Measurements from ENCODE around the gene CFAP45.

The CFAP45 gene

DNA sequence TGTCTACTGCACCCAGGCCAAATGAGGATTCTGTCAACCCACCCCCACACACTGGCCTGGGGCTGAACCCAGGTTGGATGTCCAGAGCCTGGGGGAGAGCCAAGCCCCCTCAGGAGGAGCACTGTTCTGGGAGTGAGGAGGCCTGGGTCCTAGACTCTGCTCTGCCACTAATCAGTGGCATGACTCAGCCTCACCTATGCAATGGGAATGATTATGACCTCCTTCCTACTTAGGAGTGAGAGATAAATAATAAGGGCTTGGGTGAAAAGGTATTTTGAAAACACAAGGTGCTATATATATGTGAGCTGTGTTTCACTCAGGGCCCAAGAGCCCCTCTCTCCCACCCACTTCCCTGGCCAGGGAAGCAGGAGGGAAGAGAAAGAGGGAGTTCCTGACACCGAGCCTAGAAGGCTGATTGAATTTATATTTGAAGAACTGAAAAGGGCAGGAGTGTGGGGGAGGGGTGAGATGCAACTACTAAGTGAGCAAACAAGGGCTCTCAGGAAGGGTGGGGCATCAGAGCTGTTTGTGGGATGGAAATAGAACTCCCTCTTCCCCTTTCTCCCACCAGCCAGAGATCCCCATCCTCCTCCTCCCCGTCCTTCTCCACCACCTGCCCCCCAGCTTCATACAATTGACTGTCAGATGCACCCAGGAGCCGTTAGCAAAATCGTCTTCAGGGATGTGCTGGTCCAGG, 37.2 kb upstream of the CFAP45 start:
- peaks cover 8% of the 10 kb centered on the region; the same call in 1 of the 2 replicates for H3K27me3 ChIP-seq (ENCODE audit: control insufficient read depth, low read length)
- no peaks in the 10 kb centered on the region for H3K9me3 ChIP-seq (ENCODE audit: control insufficient read depth, insufficient read depth, low read length)
- no peaks in the 10 kb centered on the region for H3K36me3 ChIP-seq (ENCODE audit: control insufficient read depth, low read length)
- no peaks in the 10 kb centered on the region for H3K79me2 ChIP-seq (ENCODE audit: control insufficient read depth, low read length)
- no peaks in the 10 kb centered on the region for H3F3A ChIP-seq (ENCODE audit: control insufficient read depth, insufficient read depth)
- no peaks in the 10 kb centered on the region for H4K20me1 ChIP-seq (ENCODE audit: control insufficient read depth, insufficient read depth, low read depth, low read length)
- peak overlapping the region; percentile 68 for H3K4me3 ChIP-seq (ENCODE audit: low read length)
- peak overlapping the region; percentile 76 for H3K4me2 ChIP-seq (ENCODE audit: low read length)
- peaks cover 66% of the 10 kb centered on the region for H3K4me1 ChIP-seq (ENCODE audit: control insufficient read depth, low read length)
- peak overlapping the region; percentile 51 for H3K27ac ChIP-seq (ENCODE audit: low read depth, low read length)
- no peaks in the 10 kb centered on the region for H3K9me2 ChIP-seq (replicated peaks; ENCODE audit: control insufficient read depth, low read length)
- TF ChIP-seq EZH2phosphoT487 (IDR thresholded peaks at IDR 0.05; ENCODE audit: borderline replicate concordance, low read length) (no peak), CTCF (IDR thresholded peaks at IDR 0.05; ENCODE audit: low read depth, low read length, poor library complexity, severe bottlenecking) (no peak)

DNA sequence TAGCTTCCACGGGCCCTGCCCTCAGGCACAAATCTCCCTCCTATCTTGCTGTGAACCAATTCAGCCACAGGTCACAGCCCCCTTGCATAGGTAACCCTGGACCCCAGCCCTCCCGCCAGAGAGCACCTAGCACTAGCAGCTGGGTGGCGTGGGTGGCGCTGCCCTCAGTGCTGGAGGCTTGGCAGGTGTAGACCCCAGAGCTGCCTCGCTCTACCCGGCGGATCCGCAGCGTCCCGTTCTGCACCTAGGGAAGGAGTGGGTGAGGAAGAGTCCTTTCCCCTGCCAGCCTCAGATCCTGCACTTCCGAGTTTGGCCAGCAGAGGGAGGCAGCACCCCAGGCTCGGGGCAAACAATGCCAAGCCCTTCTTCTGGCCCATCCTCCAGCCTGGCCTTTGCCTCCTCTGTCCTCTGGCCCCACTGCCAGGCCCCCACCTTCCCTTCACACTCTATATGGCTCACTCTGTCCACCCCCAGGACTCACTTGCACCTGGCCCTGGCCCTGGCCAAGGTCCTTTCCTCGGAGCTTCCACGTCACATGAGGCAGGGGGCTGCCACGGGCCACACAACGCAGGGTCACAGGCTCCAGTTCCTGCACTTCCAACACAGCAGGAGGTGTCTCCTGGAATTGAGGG, 36.4 kb upstream of the CFAP45 start:
- Histone ChIP-seq H4K20me1 (ENCODE audit: control insufficient read depth, insufficient read depth, low read depth, low read length) (no peaks in the 10 kb centered on the region), H3K4me1 (ENCODE audit: control insufficient read depth, low read length) (peaks cover 58% of the 10 kb centered on the region), H3K9me2 (replicated peaks; ENCODE audit: control insufficient read depth, low read length) (no peaks in the 10 kb centered on the region), H3K9me3 (ENCODE audit: control insufficient read depth, insufficient read depth, low read length) (no peaks in the 10 kb centered on the region), H3K79me2 (ENCODE audit: control insufficient read depth, low read length) (no peaks in the 10 kb centered on the region), H3F3A (ENCODE audit: control insufficient read depth, insufficient read depth) (no peaks in the 10 kb centered on the region), H3K27ac (ENCODE audit: low read depth, low read length) (peak overlapping the region; percentile 51), H3K27me3 (ENCODE audit: control insufficient read depth, low read length) (peaks cover 8% of the 10 kb centered on the region; the same call in 1 of the 2 replicates), H3K4me3 (ENCODE audit: low read length) (peak overlapping the region; percentile 68), H3K36me3 (ENCODE audit: control insufficient read depth, low read length) (no peaks in the 10 kb centered on the region), H3K4me2 (ENCODE audit: low read length) (peak overlapping the region; percentile 76)
- peak; percentile 91 for TF ChIP-seq CTCF (IDR thresholded peaks at IDR 0.05; ENCODE audit: low read depth, low read length, poor library complexity, severe bottlenecking)
- no peak for TF ChIP-seq EZH2phosphoT487 (IDR thresholded peaks at IDR 0.05; ENCODE audit: borderline replicate concordance, low read length)

GRCh38 chr1:159935719-159936272, 35.8 kb upstream of the CFAP45 start:
- no peaks in the 10 kb centered on the region for H3K36me3 ChIP-seq (ENCODE audit: control insufficient read depth, low read length)
- H3K4me2 ChIP-seq (ENCODE audit: low read length), result peak overlapping the region; percentile 76
- peaks cover 5% of the 10 kb centered on the region; the same call in 1 of the 2 replicates for H3K27me3 ChIP-seq (ENCODE audit: control insufficient read depth, low read length)
- no peaks in the 10 kb centered on the region for H3F3A ChIP-seq (ENCODE audit: control insufficient read depth, insufficient read depth)
- no peak for TF ChIP-seq EZH2phosphoT487 (IDR thresholded peaks at IDR 0.05; ENCODE audit: borderline replicate concordance, low read length)
- no peak for TF ChIP-seq CTCF (IDR thresholded peaks at IDR 0.05; ENCODE audit: low read depth, low read length, poor library complexity, severe bottlenecking)
- no peaks in the 10 kb centered on the region for H3K9me3 ChIP-seq (ENCODE audit: control insufficient read depth, insufficient read depth, low read length)
- H3K9me2 ChIP-seq (replicated peaks; ENCODE audit: control insufficient read depth, low read length), result no peaks in the 10 kb centered on the region
- no peak overlapping the region for H3K4me3 ChIP-seq (ENCODE audit: low read length)
- no peak overlapping the region for H3K27ac ChIP-seq (ENCODE audit: low read depth, low read length)
- no peaks in the 10 kb centered on the region for H4K20me1 ChIP-seq (ENCODE audit: control insufficient read depth, insufficient read depth, low read depth, low read length)
- no peaks in the 10 kb centered on the region for H3K79me2 ChIP-seq (ENCODE audit: control insufficient read depth, low read length)
- peaks cover 52% of the 10 kb centered on the region for H3K4me1 ChIP-seq (ENCODE audit: control insufficient read depth, low read length)

Data from DOHH2 (cell line).